Left lobe of liver (tissue), 2 donors: ENCODE results near the gene ATCAY. TPM values are rescaled to one million over a fixed set of nuclear protein-coding genes. Genes with fewer than 3 reads are reported as not detected.

Experiments
- ATAC-seq: fragments of 200-7000 bp; cut with Tn5 transposase; one replicate; pipeline ENCODE4 v1.9.1; 2020; ENCODE audit warnings: mild to moderate bottlenecking, moderate library complexity
- DNase-seq: peaks from one replicate; pipeline ENCODE4 v3.0.0-alpha.2; 2020; ENCODE audit warnings: low spot score
- total RNA-seq: library from RNA; stranded (reverse); gene quantifications from one replicate; pipeline ENCODE4 v1.2.1, GENCODE V29; 2021
- donor health status: DM: no; HTN: no; CAD: no; lungs with moderate emphysema.
- donor health status: DM: no; HTN: yes; CAD: no.

Gene ATCAY
- total RNA-seq, 1 donor from 2014 or later = not detected

DNA sequence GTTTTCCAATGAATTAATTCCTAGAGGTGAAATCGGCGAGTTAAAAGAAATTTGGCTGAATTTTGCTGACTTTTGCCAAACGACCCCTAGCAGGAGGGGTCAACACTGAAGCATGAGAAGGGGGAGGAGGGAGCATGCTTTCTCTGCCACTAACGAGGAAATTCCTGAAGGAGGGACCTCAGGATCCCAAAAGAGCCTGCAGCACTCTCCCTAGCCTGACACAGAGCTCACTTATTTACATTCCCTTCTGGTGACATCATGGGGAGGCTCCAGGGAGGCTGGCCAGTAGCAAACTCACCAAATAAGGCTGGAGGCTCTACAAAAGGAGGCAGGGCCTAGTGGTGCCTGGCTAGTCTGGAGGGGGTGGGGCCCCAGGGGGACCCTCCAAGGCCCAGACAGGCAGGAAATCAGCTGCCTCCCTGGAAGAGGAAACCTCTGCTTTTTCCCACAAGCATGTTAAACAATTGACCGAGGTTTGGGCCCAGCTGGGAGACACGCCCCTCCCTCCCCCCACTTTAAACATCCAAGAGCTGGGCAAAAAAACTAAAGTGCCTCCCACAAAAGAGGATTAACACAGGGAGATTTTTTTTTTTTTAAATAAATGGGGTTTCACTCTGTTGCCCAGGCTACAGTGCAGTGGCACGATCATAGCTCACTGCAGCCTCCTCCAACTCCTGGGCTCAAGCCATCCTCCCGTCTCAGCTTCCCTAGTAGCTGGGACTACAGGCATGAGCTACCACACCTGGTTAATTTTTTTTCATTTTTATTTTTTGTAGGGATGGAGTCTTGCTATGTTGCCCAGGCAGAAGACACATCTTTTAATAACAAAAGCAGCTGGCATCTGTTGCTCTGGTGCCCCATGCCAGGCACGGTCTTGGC is 88.3 kb downstream of the ATCAY start:
- ATAC-seq (peak; percentile 43), DNase-seq (peak; percentile 72)

DNA sequence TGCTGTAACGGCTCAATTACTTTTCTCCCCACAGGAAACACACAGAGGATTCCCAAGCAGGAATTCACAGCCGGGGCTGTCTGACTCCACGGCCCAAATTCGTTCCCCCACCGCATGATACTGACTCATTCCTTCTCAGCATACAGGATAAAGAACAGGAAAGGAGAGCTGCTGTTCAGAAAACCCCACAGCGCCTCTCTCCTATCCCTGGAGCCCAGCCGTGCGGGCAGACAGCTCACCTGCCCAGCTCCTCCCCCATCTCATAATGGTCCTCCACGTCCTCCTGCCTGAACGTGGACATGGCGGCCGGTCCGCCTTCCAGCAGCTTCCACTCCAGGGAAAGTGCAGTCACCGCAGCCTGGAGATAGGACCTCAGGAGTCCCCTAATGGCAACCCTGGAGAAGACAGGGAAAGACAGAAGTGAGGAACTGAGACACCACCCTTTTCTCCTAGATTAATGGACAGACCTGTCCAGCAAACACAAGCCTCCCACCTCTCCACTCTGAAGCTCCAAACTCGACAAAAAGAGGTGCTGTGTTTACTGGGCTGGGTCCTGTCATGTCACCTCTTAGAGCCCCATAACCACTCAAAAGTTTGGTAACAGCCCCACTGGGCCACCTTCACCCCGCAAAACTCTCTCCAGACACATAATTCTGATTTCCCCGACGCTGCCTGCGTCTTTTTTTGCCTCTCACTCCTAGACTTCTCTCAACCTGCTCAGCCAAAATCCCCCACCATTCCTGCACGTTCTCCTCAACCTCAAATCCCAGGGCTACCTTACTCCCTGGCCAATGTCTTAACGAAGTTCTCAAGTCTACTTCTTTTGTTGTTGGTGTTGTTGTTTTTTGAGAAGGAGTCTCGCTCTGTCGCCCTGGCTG is 89.2 kb downstream of the ATCAY start:
- DNase-seq (no peak), ATAC-seq (no peak)

DNA sequence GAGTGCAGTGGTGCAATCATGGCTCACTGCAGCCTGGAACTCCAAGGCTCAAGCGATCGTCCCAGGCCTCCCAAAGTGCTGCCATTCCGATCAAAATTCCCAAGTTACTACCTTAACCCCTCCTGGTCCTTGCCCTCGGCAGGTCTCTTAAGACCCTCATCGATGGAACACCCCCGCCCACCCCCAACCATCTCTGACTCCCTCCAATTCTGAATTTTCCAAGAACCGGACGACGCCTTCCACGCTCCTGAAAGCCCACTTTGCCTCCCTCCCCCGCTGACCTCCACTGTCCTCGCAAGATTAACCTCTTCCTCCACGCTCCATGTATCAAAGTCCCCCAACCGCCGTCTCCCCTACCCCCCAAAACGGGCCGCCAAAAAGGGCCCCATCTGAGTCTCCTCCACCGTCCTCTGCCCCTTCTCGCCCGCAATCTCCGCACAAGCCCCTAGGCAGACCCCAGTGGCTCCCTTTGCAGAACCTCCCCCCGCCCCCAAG is 89.9 kb downstream of the ATCAY start:
- no peak for ATAC-seq
- DNase-seq = no peak

DNA sequence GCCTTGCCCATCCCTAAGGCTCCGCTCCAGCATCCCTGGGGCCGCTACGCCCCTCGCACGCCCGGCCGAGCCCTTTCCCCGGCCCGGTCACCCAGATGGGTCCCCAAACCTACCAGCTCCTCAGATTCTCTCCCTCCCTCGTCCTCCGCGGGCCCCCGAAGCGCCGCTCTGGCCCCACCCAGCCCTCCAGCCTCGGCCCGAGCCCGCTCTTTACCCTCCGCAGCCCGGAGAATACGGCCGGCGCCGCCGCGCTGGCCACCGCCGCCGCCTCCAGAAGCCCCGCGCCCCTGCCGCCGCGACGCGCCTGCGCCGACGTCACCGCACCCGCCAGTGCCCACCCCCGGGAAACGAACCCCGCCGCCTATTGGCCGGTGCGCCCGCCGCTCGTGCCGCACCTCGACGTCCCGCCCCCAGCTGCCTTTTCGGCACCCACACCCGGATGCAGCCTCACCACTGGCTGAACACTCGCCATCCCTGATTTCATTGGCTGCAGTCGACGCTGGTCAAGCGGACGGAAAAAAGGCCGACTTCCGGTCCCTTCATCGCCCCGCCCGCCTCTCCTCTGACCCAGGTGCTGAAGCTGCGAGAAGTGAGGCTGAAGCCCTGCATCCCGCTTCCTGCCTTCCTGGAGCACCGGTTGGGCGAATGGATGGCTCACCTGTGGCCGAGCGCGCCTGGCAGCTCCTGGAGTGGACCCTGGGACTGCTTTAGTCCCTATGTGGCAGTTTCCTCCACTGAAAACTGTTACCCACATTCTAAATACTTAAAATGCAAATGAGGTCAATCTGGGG is 90.5 kb downstream of the ATCAY start, which contains the start of gene DAPK3:
TSS of gene DAPK3 (minus strand) at position 292 of the 791 bp plus-strand sequence. CDS start 1,364 bp downstream, outside the sequence.
- peak; percentile 95 for ATAC-seq

DNA sequence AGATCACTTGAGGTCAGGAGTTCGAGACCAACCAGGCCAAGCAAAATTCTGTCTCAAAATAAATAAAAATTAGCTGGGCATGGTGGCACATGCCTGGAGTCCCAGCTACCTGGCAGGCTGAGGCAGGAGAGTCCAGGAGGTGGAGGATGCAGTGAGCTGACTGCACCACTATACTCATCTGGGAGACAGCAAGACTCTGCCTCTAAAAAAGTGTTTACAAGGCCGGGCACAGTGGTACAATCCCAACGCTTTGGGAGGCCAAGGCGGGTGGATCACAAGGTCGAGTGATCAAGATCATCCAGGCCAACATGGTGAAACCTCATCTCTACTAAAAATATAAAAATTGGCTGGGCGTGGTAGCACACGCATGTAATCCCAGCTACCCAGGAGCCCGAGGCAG is 94.7 kb downstream of the ATCAY start:
- ATAC-seq (no peak), DNase-seq (no peak)

More for the DNA sequence above, 90.5 kb downstream of the ATCAY start, which contains the start of gene DAPK3:
- DNase-seq = peak; percentile 99

DNA sequence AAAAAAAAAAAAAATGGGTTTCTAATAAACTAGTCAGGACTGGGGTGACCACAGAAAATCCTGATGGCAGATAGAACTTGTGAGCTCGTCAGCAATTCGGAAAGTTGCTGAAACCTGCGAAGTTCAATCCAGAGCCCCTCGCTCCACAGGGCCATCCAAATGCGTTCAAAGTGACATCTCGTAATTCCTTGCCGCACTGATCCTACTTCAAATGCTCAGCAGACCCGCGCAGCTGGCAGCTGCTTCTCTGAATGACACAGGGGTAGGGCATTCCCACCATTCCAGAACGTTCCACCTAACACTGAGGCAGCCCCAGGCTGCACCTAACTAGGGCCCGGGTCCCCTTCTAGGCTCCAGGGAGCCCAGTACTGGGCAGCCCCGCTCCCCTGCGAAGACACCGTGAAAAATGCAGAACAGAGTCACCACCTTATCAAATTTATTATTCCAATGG is 95.2 kb downstream of the ATCAY start:
- no peak for DNase-seq
- ATAC-seq = no peak

DNA sequence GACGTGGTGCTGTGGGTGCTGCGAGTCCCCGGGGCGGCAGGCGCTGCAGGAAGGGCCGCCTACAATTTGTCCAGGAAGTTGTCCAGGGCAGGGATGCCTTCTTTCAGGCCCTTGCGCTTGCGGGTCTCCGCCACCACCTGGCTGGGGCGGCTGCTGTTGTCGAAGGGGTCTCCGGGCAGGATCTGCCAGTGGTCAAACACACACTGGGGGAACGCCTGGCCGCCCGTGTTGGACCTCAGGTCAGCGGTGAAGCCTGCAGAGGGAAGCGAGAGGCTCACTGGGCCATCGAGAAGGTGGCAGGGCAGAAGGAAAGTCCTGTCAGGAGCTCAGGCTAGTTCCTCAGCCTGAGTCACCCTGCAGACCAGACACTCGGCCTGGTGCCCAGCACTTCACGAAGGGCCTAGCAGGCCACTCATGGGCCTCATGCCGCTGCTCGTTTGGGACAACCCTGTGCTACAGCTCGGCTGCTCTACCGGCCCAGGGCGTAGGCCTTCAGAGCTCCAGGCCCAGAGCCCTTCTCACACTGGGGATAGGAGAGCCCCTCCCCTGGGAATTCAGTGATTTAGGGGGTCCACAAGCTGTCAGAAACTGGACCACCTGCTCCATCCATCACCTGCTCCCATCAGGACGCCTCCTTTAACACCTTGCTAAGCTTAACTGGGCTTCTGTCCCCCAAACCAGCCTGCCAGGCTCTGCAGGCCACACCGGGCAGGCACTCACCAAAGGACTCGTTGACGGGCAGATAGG is 96.2 kb downstream of the ATCAY start:
- no peak for DNase-seq

More for the DNA sequence above, 96.2 kb downstream of the ATCAY start:
- ATAC-seq = peak; percentile 2

Other genes starting within 250 kb of the ATCAY start
- 7.5 TPM for gene PIP5K1C, start 180.2 kb upstream of the ATCAY start, total RNA-seq
- 28.8 TPM for gene TJP3, start 172.3 kb upstream of the ATCAY start, total RNA-seq
- 18.6 TPM for gene APBA3, start 119.0 kb upstream of the ATCAY start, total RNA-seq
- gene MRPL54, start 118.0 kb upstream of the ATCAY start, total RNA-seq = 56.0 TPM
- not detected for gene RAX2, start 108.5 kb upstream of the ATCAY start, total RNA-seq
- gene MATK, start 94.3 kb upstream of the ATCAY start, total RNA-seq = 0.48 TPM
- gene ZFR2, start 11.6 kb upstream of the ATCAY start, total RNA-seq = not detected
- not detected for gene NMRK2, start 52.4 kb downstream of the ATCAY start, total RNA-seq
- 20.4 TPM for gene DAPK3, start 90.4 kb downstream of the ATCAY start, total RNA-seq
- 1,272 TPM for gene EEF2, start 104.8 kb downstream of the ATCAY start, total RNA-seq
- gene PIAS4, start 127.1 kb downstream of the ATCAY start, total RNA-seq = 13.6 TPM
- gene ZBTB7A, start 186.2 kb downstream of the ATCAY start, total RNA-seq = 33.3 TPM
- 63.1 TPM for gene MAP2K2, start 243.4 kb downstream of the ATCAY start, total RNA-seq